GM12892 (cell line): Measurements from ENCODE around the gene FAM32A.

Experiments used
- POLR2A ChIP-seq: IDR thresholded peaks from 2 replicates; pipeline ENCODE4 v1.6.1; 2011; ENCODE audit warnings: low read depth, low read length, control low read depth
- POLR2AphosphoS5 ChIP-seq: IDR thresholded peaks from 2 replicates; pipeline ENCODE4 v1.6.1; 2011; ENCODE audit warnings: low read depth, low read length, control low read depth
- TAF1 ChIP-seq: IDR thresholded peaks from 2 replicates; pipeline ENCODE4 v1.6.1; 2011; ENCODE audit warnings: low read depth, mild to moderate bottlenecking, control low read depth, low read length, borderline replicate concordance

- TF ChIP-seq POLR2A, result no peak
- TF ChIP-seq POLR2AphosphoS5, result no peak
- TF ChIP-seq TAF1, result no peak
Measured at GRCh38 chr19:16197188-16197621, 12.0 kb downstream of the FAM32A start.
